ENCODE measurements around the gene SPTLC3.

DNA sequence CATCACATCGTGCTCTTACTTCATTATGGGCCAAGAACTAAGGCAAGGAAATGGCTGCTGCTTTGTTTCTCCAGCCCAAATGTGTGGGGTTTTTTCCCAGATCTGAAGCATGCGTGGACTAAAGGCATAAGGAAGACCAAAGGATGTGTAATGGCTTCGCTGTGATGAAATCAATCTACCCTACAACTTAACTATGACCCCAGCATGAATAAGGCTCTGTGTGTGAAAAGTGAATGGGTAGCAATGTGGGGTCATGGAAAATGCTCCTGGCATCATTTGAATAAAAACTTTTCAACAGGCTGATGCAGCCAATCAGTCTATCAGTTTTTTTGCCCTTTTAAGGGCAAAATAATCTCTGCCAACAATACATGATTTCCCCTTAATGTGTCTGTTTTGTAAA lies 162.0 kb downstream of the SPTLC3 start:
- no peak for TF ChIP-seq ZNF274 (IDR thresholded peaks at IDR 0.05; ENCODE audit: low read depth, low read length)
- TF ChIP-seq YY1 (IDR thresholded peaks at IDR 0.05; ENCODE audit: insufficient read depth, insufficient read length) = no peak
